Right ventricle myocardium superior (tissue), 1 donor: ENCODE results near the gene TLK1. TPM values are rescaled to one million over a fixed set of nuclear protein-coding genes. Genes with fewer than 3 reads are reported as not detected.

Source experiments
- ATAC-seq: fragments of 200-7000 bp; cut with Tn5 transposase; one replicate; pipeline ENCODE4 v1.9.1; 2020; ENCODE audit warnings: mild to moderate bottlenecking; ENCODE audit not compliant: poor library complexity
- DNase-seq: peaks from one replicate; pipeline ENCODE4 v3.0.0-alpha.2; 2020
- intact Hi-C: fragments of 100-400 bp; cut with DNase I; formaldehyde crosslinking; loops from one replicate; pipeline ENCODE4 v1.11.2; 2022
- total RNA-seq: library from RNA; stranded (reverse); fragmentation: NEBNext Ultra II Directional; extraction: Animal tissue kit (Norgen Biotek cat#: 25700); gene quantifications from one replicate; pipeline ENCODE4 v1.2.1, GENCODE V29; 2021
- donor health status: DM: no; HTN: yes; CAD: no; lungs with severe emphysema.

TLK1 gene
- total RNA-seq, 1 donor from 2014 or later: 27.5 TPM

DNA sequence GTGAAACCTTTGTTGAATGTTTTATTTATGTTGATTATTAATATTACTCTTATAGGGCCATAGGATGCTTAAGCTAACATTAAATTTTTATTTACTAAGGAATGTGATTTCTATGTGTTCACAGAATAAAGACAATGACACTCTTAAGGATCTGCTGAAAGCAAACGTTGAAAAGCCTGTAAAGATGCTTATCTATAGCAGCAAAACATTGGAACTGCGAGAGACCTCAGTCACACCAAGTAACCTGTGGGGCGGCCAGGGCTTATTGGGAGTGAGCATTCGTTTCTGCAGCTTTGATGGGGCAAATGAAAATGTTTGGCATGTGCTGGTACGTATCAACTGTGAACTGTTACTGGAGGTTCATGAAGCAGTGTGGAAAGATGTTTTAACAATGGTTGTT, 211.3 kb downstream of the TLK1 start:
- DNase-seq (no peak), ATAC-seq (no peak)
- intact Hi-C loops: no loop called here

DNA sequence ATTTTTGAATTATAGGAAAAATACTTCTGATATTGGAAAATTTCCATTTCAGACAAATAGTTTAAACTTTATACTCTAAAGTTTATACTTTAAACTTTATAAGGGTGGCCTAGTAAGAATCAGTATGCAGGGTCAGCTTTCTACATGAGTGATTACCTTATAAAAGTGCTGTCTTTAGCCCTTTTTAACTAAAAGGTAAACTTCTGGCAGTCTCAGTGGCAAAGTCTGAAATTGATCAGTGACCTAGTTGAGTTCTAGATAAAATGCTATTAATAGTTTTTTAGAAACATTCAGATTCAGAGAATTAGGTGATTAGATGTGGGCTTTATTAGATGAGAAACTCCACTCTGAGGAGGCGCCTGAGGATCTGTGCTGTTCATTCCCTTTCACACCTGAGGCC, 216.1 kb downstream of the TLK1 start:
- no peak for ATAC-seq
- no peak for DNase-seq
- intact Hi-C loops: no loop called here

DNA sequence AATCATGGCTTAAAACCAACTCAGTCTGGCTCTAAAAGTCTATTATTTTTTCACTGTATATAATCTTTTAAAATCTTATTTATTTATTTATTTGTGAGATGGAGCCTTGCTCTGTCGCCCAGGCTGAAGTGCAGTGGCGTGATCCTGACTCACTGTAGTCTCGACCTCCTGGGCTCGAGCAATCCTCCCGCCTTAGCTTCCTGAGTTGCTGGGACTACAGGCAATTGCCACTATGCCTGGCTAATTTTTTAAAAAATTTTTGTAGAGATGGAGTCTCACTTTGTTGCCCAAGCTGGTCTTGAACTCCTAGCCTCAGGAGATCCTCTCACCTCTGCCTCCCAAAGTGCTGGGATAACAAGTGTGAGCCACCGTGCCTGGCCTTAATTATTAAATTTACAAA, 217.1 kb downstream of the TLK1 start:
- DNase-seq (no peak), ATAC-seq (no peak)
- intact Hi-C loops: no loop called here

- DNase-seq (no peak), ATAC-seq (no peak)
- intact Hi-C loops: no loop called here
These were observed 217.7 kb downstream of the TLK1 start for GRCh38 chr2:170943041-170943440.

GRCh38 chr2:170942615-170943014, 218.1 kb downstream of the TLK1 start:
- no peak for ATAC-seq
- intact Hi-C loops: no loop called here
- DNase-seq: no peak

Other genes with a start within 250 kb of the TLK1 start
- gene GORASP2, start 231.6 kb downstream of the TLK1 start, total RNA-seq: 53.2 TPM